Cardiac septum (tissue), 1 donor: ENCODE measurements around the gene PTPRN2. TPM values are rescaled to one million over a fixed set of nuclear protein-coding genes. Genes with fewer than 3 reads are reported as not detected.
"Not testable (repeated sequence)": the region's sequence is repeated elsewhere in the genome, so short reads cannot be mapped to it uniquely, and the experiment has no call there.

ENCODE experiments used
- DNase-seq: peaks from one replicate; pipeline ENCODE4 v3.0.0-alpha.2; 2020; ENCODE audit warnings: low spot score
- intact Hi-C: fragments of 100-400 bp; cut with DNase I; formaldehyde crosslinking; loops from one replicate; pipeline ENCODE4 v1.14.0; 2022
- total RNA-seq: library from RNA; stranded (reverse); fragmentation: NEBNext Ultra II Directional; extraction: Animal tissue kit (Norgen Biotek cat#: 25700); gene quantifications from one replicate; pipeline ENCODE4 v1.2.1, GENCODE V29; 2021
- donor health status: DM: no; HTN: no; CAD: no.

Gene PTPRN2
- total RNA-seq, 1 donor from 2014 or later, result 0.92 TPM

DNA sequence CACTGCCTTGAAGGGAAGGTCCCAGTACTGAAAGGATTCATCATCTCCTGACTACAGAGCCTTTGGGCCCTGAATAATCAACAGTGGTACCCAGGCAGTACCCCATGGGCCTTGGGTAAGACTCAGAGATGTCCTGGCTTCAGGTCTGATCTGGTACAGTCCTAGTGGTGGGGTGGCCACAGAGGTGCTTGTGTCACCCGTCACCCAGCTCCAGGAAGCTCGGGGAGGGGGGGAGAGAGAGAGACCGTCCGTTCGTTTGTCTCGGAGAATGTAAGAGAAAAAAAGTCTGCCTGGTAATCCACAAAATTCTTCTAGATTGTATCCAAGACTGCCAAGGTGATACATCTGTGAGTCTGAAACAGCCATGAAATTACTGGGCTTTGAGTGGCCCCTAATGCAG is 381.3 kb downstream of the PTPRN2 start:
- intact Hi-C loops, result no loop called here
- no peak for DNase-seq

DNA sequence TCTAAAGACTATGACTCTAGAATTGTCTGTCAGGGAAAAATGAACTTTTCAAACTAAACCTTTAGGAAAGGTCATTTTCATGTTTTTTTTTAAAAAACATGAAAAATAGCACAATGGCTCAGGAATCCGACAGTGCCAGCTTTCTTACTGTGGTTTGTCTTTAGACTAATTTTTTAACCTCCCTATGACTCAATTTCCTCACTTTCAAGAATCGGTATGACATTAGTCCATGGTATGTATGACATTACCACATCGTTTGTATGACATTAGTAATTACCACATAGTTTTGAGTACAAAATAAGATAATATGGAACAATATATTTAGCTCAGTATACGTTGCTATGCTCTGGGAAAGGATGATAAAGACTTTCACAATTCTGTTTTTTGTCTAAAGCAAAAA is 383.2 kb downstream of the PTPRN2 start:
- DNase-seq, result no peak
- intact Hi-C loops, result no loop called here

DNA sequence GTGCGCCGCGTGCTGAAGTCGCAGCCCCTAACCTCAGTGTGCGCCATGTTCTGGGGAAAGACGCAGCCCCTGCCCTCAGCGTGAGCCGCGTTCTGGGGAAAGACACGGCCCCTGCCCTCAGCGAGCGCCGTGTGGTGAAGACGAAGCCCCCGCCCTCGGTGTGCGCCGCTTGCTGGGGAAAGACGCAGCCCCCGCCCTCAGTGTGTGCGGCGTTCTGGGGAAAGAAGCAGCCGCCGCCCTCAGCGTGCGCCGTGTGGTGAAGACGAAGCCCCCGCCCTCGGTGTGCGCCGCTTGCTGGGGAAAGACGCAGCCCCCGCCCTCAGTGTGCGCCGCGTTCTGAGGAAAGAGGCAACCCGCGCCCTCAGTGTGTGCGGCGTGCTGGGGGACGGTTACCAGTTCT is 383.7 kb downstream of the PTPRN2 start:
- DNase-seq, intact Hi-C loops: not testable (repeated sequence)

DNA sequence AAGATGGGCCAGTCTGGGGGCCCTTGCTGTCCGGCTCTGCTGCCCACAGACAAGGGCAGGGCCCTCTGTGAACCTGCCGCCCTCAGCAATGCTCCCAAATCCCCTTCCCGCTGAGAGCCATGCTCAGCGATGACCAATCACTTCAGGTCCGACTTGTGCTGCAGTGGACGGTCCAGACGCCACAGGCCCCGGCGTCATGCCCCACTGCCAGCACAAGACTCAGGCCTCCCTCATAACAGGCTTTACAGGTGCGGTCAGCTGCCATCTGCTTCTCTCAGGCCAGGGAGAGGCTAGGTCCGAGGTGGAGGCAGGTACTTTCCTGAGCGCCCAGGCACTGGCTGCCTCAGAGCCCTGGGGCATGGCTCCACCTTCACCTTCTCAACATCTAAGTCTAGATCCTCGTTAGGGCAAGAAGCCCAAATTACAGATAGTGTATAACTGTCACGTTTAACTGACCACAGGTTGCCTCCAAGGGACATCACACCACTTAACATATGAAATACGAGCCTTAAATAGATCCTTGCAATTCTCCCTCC is 393.2 kb downstream of the PTPRN2 start:
- intact Hi-C loops, result no loop called here
- no peak for DNase-seq

DNA sequence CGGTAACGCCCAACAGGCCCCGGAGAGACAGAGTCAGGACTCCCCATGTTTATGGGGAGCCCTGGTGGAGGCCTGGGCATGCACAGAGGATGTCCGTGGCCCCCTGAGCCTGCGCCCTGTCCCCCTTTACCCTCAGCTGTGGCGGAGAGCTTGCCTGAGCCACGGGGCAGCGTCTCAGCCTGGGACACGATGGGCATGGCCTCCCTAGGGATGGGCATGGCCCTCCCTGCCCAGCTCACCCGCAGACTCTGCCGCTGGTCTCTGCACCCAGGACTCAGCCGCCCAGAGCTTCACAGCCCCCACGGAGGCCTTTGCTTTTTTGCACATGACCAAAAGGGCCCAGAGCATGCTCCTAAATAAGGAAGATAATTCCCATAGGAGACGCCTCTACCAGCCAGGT is 394.2 kb downstream of the PTPRN2 start:
- intact Hi-C loops, result no loop called here
- no peak for DNase-seq

DNA sequence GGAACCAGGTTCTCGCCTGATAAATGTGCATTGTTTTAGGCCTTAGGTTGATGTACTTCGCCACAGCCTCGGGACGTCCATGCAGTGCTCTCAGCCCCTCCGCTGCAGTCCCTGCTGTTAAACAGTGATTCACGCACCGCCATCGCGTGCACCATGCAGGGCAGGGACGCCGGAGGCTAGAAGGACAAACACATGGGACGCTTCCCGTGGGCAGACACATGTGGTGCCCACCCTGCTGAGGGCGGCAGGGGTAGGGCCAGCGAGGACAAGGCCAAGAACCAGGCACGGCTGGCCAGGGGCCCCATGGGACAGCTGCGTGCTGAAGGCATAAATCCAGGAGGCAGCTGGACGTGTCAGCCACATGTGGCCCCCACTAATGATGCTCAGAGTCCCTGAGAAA is 394.7 kb downstream of the PTPRN2 start:
- intact Hi-C loops, result no loop called here

DNA sequence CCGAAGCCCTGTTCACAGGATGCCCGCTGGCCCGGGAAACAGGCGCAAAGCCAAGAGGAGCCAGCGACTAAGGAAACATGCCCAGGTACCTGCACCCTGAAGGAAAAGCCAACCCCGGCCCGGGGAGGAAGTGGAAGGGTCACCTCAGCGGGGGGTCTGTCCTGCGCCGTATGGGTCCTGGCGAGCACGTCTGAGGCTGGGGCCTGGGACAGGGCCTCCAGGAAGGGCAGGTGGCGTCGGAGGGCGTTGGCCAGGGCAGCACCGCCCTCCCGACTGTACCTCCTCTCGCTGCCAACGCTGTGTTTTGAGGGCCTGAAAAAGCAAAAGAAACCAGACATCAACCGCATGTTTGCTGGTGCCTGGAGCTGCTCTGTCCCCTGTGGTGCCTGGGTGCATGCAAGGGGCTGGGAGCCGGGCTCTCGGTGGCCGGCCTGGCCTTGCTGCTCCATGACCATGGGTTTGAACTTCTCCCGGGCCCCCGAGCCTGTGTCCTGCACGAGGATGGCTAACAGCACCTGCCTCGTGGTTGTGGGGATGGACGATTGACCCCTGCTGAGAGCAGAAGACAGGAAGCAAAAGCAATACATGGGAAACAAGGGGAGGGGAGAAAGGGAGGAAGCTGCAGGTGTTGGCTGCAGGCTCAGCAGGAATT is 395.3 kb downstream of the PTPRN2 start:
- no peak for DNase-seq
- intact Hi-C loops, result no loop called here

More for the DNA sequence above, 394.7 kb downstream of the PTPRN2 start:
- DNase-seq, result no peak

DNA sequence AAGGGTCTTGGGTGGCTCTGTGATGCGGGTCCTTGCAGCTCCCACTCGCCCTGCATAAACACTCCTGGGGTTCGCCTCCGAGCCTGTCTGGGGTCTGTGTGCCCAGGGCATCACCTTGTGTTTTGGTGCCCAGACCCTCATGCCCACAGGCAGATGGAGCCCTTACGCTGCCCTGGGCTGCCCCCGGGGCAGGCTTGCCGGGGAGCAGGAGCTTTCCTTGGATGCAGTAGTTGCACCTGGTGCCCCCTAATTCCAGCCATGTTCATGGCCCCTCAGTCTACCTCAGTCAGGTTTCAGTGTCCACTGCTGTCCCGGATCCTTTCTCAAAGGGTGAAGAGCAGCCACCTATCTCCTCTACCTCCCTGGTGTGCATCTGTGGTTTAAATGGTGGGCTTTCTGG is 396.0 kb downstream of the PTPRN2 start:
- intact Hi-C loops, result no loop called here
- no peak for DNase-seq

DNA sequence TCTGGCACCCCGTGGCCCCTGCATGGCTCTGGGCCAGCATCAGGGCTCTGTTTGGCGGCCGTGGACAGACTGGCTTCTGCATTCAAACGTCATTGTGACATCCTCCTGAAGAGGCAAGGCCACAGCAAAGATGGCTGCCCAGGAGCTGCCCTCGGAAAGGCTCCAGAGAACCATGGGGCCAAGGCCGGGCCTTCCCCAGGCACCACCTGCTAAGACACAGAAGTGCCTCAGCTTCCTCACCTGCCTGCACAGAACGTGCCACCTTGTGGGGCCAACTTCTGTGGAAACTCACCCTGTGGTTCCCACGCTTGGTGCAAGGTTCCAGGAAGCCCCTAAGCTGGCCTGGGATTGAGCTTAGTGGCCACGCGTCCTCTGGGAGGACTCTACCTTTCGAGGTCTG is 396.9 kb downstream of the PTPRN2 start:
- intact Hi-C loops, result no loop called here
- DNase-seq, result no peak

DNA sequence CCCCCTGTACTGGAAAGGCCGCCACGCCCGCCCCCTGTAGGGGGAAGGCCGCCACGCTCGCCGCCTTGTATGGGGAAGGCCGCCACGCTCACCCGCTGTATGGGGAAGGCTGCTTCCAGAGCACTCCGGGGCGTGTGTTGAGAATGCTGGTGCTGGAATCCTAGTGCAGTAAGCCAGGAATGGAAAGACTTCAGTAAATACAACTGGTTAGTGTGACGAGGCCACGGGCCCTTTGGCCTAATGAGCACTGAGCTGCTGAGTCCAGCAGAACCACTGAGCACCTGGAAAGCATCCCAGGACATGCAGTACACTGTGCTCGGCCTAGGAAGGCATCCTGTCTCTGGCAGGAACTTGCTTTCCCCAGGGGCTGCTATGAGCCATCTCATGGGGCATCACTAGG is 398.9 kb downstream of the PTPRN2 start:
- DNase-seq, result no peak
- intact Hi-C loops, result no loop called here

DNA sequence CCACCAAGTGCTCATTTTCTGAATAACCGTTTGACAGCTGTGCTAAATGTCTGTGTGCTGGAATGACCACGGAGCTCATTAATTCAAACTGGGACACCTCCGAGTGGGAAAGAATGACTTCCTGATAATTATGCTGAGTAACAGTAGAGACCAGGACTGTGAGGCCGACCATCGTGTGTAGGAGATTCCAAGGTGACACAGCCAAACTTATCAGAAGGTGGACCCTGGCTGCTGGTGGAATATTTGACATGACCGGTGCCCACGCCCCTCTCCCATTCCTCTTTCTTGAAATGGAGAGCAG is 400.0 kb downstream of the PTPRN2 start:
- intact Hi-C loops, result no loop called here

DNA sequence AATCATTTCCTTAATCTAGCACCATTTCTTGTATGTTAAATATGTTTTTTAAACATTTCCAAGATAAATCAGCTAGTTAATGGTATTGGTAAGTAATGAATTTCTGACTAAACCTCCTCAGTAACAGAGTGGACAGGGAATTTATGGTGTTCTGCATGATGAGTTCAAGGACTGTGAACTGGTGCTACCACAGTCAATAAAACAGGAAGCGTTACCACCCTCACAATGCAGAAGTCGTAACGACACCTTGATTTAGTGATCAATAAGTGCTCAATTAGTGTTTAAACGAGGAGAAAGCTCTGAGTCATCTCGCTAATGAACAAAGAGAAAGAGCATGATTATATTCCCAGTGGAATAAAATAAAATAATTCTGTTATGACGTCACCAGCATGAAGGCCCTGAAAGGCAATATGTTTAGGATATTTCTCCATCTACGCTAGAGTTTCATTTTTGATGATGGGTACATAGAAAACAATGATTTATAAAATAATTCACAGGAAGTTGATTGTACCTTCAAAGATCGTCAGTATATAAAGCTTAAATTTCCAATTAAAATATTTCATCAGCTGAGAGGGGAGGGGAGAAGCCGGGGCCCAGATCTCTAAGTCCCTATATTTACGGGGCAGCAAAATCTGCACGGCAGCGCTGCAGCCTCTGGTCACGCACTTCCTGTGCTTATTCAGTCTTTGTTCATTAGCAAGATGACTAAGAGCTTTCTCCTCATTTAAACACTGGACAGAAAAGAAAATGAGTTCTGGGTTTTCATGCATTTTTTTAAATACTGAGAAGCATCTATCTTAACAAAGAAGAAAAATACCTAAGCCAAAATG is 400.5 kb downstream of the PTPRN2 start:
- DNase-seq, result no peak
- intact Hi-C loops, result no loop called here

More for the DNA sequence above, 400.0 kb downstream of the PTPRN2 start:
- DNase-seq, result no peak

DNA sequence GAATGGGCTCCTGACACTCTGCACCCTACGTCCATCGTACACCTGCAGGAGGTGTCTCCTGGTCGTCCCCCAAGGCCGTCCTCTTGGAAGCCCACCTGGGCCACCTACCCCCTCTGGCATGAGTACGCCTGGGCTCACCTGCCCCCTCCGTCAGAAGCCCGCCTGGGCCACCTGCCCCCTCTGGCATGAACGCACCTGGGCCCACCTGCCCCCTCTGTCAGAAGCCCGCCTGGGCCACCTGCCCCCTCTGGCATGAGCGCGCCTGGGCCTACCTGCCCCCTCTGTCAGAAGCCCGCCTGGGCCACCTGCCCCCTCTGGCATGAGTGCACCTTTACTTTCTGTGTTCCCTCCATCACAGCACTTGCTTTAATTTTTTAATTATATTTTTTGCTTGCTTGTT is 401.2 kb downstream of the PTPRN2 start:
- intact Hi-C loops, result no loop called here
- DNase-seq, result no peak

DNA sequence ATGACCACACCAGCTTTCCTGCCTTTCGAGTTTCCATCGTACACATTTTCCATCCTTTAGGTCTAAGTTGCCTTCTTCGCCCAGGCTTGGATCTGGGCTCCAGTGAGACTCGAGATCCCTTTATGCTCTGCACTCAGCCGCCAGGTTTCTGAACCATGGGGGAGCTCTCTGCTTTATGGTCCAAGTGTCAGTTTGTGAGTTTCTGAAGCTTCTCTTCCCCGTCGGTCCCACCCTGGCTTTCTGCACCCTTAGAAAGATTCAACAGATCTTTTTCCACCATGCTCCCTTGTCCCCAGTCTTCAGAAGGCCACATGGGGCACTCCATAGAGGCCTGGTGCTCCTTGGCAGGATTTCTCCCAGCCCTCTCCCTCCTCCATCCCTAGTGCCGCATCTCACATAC is 402.0 kb downstream of the PTPRN2 start:
- DNase-seq, result no peak
- intact Hi-C loops, result no loop called here

DNA sequence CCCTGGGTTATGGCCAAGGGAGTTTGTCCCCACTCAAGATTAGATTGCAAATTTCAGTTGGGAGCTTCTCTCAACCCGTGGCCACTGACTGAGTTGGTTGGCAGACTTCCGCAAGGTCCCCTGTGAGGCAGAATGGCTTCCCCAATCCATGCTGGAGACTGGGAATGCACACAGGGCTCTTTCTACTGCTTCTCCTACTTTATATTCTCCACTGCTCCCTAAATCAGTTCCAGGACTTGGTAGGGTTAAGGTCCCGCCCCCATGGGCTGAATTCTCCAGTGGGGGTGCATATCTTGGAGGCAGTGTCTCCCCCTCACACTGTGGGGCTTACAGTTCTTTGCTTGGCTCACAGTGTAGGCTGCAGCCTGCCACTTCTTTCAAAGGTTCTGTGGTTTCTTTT is 404.2 kb downstream of the PTPRN2 start:
- DNase-seq, result no peak
- intact Hi-C loops, result no loop called here

DNA sequence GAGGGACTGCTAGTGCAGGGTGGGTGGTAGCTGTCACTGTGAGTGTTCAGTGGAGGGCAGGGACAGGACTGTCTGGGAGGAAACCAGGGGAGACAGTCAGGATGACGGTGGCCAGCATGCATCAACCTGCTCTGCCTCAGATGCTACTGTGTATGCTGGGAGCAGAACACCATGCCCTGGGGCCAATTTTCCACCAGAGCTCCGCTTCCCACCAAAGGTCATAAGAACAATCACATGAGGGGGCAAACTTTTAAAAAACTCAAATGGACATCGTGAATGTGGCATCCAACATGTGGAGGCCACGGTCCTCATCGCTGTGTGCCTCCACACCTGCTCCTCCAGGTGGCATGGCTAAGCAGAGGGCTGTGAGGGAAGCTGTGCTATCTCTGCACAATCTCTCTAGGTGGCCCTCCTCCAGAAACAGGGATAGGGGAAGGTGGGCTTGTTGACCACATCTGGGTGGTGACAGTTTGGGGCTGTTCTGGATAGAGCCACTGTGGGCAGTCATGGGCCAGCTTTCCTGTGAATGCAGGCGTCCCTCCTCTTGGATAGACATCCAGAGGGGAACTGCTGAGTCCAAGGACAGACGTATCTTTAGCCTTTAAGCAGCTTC is 411.0 kb downstream of the PTPRN2 start:
- DNase-seq, result no peak
- intact Hi-C loops, result no loop called here

DNA sequence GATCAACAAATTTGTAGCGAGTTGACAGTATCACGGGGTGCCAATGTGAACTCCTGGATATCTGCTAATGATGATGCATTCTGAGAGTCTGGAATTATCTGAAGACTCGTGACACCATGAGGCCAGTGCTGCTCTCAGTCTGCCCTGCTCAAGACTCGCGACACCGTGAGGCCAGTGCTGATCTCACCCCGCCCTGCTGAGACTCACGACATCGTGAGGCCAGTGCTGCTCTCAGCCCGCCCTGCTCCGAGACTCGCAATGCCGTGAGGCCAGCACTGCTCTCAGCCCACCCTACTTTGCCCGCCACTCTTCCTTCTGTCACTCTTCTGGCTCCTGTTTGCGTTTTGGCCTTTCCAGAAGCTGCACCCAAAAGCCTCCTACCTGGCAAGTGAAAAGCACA is 411.8 kb downstream of the PTPRN2 start:
- no peak for DNase-seq
- intact Hi-C loops, result no loop called here

DNA sequence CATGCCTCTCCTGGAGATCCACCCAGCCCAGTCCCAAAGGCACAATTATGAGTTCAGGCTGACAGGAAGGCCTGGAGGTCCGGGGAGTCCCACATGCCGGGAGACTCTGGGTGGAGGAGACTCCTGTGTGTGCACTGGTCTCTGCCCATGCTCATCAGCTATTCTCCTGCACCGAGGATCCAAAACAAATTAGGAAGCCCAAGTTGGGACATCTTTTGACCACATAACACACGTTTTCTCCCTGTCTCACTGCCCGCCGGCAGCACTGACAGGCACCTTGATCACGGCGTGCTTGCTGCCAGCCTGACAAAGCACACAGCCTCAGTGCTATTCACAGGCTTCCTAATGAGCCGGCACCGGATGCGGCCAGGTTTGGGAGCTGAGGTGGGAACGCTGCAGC is 412.7 kb downstream of the PTPRN2 start:
- DNase-seq, result no peak
- intact Hi-C loops, result no loop called here

DNA sequence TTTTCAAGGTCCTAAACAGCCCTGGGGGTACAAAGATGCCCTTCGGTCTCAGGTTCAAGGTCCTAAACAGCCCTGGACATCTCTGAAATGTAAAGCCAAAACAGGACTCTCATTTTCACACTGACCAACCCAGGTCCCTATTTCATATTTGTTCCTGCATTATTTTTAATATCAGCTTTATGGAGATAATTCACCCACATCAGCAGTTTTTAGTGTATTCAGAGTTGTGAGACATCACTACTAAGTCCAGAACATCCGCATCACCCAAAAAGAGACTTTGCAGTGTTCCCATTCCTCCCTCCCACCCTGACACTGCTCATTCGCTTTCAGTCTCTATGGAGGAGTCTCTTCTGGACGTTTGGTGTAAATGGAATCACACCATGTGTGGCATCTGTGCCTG is 420.2 kb downstream of the PTPRN2 start:
- intact Hi-C loops, result no loop called here
- no peak for DNase-seq

DNA sequence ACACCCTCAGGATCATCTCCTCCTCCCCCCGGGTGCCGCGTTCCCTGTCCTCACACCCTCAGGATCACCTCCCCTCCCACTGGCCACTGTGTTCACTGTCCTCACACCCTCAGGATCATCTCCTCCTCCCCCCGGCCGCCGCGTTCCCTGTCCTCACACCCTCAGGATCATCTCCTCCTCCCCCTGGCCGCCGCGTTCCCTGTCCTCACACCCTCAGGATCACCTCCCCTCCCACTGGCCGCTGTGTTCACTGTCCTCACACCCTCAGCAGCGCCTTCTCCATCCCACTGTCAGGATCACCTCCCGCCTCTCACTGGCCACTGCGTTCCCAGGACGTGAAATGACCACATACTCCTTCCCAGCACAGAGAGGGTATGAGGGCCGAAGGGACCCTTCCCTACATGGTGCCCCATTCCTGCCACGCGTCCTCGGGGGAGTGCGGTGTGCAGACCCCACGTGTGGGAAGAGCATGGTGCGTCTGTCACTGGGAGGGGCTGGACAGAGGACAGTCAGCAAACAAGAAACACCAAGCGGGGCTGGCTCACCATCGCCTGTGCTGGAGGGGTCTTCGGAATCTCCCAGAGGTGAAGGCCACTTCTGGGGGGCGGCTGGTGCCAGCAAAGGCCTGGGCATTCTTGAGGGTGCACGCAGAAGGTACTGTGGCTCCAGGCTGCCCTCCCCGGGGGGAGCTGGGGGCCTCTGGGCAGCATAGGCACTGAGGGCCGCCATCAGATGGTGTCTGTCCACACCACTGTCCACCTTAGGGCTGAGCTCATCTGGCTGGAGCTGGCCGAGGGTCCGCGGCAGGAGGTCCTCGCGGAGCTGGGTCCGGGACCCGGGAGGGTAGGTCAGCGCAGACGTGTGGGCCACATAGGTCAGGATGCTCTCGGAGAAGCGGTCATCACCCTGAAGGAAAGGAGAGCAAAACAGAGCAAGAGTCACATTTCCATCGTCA is 421.0 kb downstream of the PTPRN2 start:
- intact Hi-C loops, result no loop called here
- DNase-seq, result no peak
